Measurements from ENCODE around the gene AKT1.
"Not testable (repeated sequence)": the region's sequence is repeated elsewhere in the genome, so short reads cannot be mapped to it uniquely, and the experiment has no call there.

Gene AKT1

GRCh38 chr14:104755621-104756020 lies 39.9 kb downstream of the AKT1 start:
- in situ Hi-C loops (cut with MboI; ENCODE audit: low sequenced_read_pairs), result no loop called here

- in situ Hi-C loops (cut with MboI; ENCODE audit: low sequenced_read_pairs), result no loop called here
These were observed 41.2 kb downstream of the AKT1 start for GRCh38 chr14:104754213-104754851.

- in situ Hi-C loops (cut with MboI; ENCODE audit: low sequenced_read_pairs), result no loop called here
These were observed 41.9 kb downstream of the AKT1 start for GRCh38 chr14:104753528-104754212.

GRCh38 chr14:104752735-104753527 lies 42.6 kb downstream of the AKT1 start, which contains the start of gene SIVA1:
Gene SIVA1 (plus strand): TSS chr14:104753147. CDS start chr14:104753202, 55 bp downstream.
- in situ Hi-C loops (cut with MboI; ENCODE audit: low sequenced_read_pairs), result no loop called here

GRCh38 chr14:104752423-104752734 lies 43.2 kb downstream of the AKT1 start:
- in situ Hi-C loops (cut with MboI; ENCODE audit: low sequenced_read_pairs), result no loop called here

GRCh38 chr14:104751539-104752422 lies 43.8 kb downstream of the AKT1 start:
- in situ Hi-C loops (cut with MboI; ENCODE audit: low sequenced_read_pairs), result no loop called here

GRCh38 chr14:104750753-104751057 lies 44.8 kb downstream of the AKT1 start:
- in situ Hi-C loops (cut with MboI; ENCODE audit: low sequenced_read_pairs), result not testable (repeated sequence)

GRCh38 chr14:104750056-104750752 lies 45.3 kb downstream of the AKT1 start:
- in situ Hi-C loops (cut with MboI; ENCODE audit: low sequenced_read_pairs), result no loop called here

GRCh38 chr14:104749111-104749649 lies 46.4 kb downstream of the AKT1 start:
- in situ Hi-C loops (cut with MboI; ENCODE audit: low sequenced_read_pairs), result no loop called here

GRCh38 chr14:104747876-104748275 lies 47.7 kb downstream of the AKT1 start:
- in situ Hi-C loops (cut with MboI; ENCODE audit: low sequenced_read_pairs), result no loop called here

GRCh38 chr14:104746934-104747481 lies 48.5 kb downstream of the AKT1 start:
- in situ Hi-C loops (cut with MboI; ENCODE audit: low sequenced_read_pairs), result no loop called here

GRCh38 chr14:104746071-104746545 lies 49.4 kb downstream of the AKT1 start:
- in situ Hi-C loops (cut with MboI; ENCODE audit: low sequenced_read_pairs), result no loop called here

GRCh38 chr14:104745431-104745830 lies 50.1 kb downstream of the AKT1 start:
- in situ Hi-C loops (cut with MboI; ENCODE audit: low sequenced_read_pairs), result no loop called here

GRCh38 chr14:104744484-104744883 lies 51.1 kb downstream of the AKT1 start:
- in situ Hi-C loops (cut with MboI; ENCODE audit: low sequenced_read_pairs), result no loop called here

GRCh38 chr14:104743461-104744380 lies 51.8 kb downstream of the AKT1 start:
- in situ Hi-C loops (cut with MboI; ENCODE audit: low sequenced_read_pairs), result no loop called here

GRCh38 chr14:104742586-104743455 lies 52.7 kb downstream of the AKT1 start:
- in situ Hi-C loops (cut with MboI; ENCODE audit: low sequenced_read_pairs), result no loop called here

GRCh38 chr14:104741803-104742251 lies 53.7 kb downstream of the AKT1 start:
- in situ Hi-C loops (cut with MboI; ENCODE audit: low sequenced_read_pairs), result no loop called here

All from hTERT RPE-1 (cell line).